HL-60 (cell line): ENCODE measurements around the gene TCTN3.

ENCODE experiments used
- TF ChIP-seq, protein P1 (sequence below): IDR thresholded peaks from one replicate; pipeline ENCODE4 v1.5.1; 2011; ENCODE audit warnings: low read length, control low read depth, inconsistent platforms; ENCODE audit not compliant: insufficient read depth
- TF ChIP-seq, protein P2 (sequence below): IDR thresholded peaks from 2 replicates; pipeline ENCODE4 v1.6.1; 2012; ENCODE audit warnings: low read depth; ENCODE audit not compliant: insufficient replicate concordance

DNA sequence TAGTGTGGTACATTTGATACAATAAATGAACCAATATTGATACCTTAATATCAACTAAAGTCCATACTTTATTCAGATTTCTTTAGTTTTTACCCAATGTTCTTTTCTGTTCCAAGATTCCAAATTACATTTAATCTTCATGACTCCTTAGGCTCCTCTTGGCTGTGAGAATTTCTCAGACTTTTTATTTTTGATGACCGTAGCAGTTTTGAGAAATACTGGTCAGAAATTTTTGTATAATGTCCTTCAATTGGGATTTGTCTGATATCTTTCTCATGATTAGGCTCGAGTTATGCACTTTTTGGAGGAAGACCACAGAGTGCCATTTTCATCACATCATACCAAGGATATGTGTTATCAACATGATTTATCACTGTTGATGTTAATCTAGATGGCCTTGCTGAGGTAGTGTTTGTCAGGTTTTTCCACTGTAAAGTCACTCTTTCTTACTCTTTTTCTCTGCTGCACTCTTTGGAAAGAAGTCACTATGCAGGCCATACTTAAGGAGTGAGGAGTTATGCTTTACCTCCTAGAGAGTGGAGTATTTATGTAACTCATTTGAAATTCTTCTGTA, 49.3 kb upstream of the TCTN3 start:
- TF ChIP-seq, protein P1, sequence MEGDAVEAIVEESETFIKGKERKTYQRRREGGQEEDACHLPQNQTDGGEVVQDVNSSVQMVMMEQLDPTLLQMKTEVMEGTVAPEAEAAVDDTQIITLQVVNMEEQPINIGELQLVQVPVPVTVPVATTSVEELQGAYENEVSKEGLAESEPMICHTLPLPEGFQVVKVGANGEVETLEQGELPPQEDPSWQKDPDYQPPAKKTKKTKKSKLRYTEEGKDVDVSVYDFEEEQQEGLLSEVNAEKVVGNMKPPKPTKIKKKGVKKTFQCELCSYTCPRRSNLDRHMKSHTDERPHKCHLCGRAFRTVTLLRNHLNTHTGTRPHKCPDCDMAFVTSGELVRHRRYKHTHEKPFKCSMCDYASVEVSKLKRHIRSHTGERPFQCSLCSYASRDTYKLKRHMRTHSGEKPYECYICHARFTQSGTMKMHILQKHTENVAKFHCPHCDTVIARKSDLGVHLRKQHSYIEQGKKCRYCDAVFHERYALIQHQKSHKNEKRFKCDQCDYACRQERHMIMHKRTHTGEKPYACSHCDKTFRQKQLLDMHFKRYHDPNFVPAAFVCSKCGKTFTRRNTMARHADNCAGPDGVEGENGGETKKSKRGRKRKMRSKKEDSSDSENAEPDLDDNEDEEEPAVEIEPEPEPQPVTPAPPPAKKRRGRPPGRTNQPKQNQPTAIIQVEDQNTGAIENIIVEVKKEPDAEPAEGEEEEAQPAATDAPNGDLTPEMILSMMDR: no peak
- TF ChIP-seq, protein P2, sequence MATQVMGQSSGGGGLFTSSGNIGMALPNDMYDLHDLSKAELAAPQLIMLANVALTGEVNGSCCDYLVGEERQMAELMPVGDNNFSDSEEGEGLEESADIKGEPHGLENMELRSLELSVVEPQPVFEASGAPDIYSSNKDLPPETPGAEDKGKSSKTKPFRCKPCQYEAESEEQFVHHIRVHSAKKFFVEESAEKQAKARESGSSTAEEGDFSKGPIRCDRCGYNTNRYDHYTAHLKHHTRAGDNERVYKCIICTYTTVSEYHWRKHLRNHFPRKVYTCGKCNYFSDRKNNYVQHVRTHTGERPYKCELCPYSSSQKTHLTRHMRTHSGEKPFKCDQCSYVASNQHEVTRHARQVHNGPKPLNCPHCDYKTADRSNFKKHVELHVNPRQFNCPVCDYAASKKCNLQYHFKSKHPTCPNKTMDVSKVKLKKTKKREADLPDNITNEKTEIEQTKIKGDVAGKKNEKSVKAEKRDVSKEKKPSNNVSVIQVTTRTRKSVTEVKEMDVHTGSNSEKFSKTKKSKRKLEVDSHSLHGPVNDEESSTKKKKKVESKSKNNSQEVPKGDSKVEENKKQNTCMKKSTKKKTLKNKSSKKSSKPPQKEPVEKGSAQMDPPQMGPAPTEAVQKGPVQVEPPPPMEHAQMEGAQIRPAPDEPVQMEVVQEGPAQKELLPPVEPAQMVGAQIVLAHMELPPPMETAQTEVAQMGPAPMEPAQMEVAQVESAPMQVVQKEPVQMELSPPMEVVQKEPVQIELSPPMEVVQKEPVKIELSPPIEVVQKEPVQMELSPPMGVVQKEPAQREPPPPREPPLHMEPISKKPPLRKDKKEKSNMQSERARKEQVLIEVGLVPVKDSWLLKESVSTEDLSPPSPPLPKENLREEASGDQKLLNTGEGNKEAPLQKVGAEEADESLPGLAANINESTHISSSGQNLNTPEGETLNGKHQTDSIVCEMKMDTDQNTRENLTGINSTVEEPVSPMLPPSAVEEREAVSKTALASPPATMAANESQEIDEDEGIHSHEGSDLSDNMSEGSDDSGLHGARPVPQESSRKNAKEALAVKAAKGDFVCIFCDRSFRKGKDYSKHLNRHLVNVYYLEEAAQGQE: no peak
